Cerebellar nuclear complex (tissue), 1 donor: Measurements from ENCODE around the gene SMIM44.

Experiments used
- DNase-seq, 2 experiments: peaks; one replicate each; lab custom pipeline; 2025; lab: John Stamatoyannopoulos, UW

Gene SMIM44

DNA sequence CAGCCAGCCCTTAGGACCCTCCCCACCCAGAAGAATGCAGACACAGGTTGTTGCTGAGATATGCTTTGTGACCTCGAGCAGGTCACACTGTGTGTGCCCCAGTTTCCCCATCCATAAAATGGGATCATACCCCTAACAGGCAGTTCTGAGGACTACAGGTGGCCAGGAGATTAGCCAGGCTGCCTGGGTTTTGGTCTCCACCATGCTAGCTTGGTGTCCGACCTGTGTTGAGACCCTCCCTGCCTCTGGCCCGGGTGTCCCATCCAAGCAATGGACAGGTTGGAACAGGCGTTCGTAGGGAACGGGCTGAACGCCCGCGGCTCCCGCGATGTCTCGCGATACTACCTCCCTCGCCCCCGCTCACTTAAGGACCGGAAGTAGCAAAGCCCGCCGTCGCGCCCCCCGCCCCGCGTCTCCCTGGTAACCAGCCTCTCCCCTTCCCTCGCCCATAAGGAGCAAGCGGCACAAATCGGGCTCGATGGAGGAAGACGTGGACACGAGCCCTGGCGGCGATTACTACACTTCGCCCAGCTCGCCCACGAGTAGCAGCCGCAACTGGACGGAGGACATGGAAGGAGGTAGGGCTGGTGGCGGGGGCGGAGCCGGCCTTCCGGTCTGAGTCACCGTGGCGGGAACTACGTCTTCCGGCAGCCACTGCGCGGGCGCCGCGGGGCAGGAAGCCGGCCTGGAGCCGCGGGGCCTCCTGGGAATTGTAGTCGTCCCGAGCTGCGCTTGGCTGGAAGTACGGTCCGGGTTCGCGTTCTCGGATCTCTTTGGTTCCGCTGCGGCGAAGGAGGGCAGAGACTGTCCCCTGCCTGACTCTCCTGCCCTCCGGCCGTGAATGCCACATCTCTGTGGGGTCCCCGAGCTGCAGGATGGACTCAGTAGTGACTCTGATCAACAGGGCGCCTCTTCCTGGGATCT, 48.3 kb downstream of the SMIM44 start:
- DNase-seq, result peak; percentile 43 to 62

- no peak for DNase-seq
Observed at GRCh38 chr19:3433805-3434540, 49.3 kb downstream of the SMIM44 start.

GRCh38 chr19:3433313-3433712, 49.9 kb downstream of the SMIM44 start:
- DNase-seq, result no peak
